Epidermal melanocyte (primary cell): Measurements from ENCODE around the gene GBE1.
"Not testable (repeated sequence)": the region's sequence is repeated elsewhere in the genome, so short reads cannot be mapped to it uniquely, and the experiment has no call there.

Experiments
- DNase-seq: peaks from one replicate; pipeline ENCODE4 v3.0.0; 2011; ENCODE audit warnings: low spot score; ENCODE audit not compliant: insufficient read length

Gene GBE1

GRCh38 chr3:81760924-81761903, at the start of gene GBE1:
Gene GBE1, minus strand, starts transcription at chr3:81761645. Its CDS starts 128 bp downstream, at chr3:81761517.
- peak; percentile 91 for DNase-seq

GRCh38 chr3:81808900-81809299, 47.5 kb upstream of the GBE1 start:
- DNase-seq: no peak

DNA sequence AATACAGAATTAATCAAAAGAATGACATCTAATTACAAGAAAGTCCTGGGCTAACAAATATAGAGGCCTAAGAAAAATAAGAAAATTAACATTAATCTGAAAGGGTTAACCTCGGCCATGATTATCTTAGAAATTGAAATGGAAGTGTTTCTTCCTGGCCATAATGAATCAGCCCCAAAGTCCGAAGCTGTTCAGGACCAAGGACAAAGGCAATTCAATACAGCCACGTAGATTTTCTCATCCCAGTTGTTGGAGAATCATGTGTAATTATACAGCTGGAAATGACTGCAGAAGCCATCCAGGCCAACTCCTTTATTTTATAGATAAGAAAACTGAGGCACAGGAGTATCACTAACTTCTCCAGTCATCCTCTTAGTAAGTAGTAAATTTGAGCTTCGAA, 38.0 kb upstream of the GBE1 start:
- DNase-seq: no peak

GRCh38 chr3:81793410-81793809, 32.0 kb upstream of the GBE1 start:
- no peak for DNase-seq

DNA sequence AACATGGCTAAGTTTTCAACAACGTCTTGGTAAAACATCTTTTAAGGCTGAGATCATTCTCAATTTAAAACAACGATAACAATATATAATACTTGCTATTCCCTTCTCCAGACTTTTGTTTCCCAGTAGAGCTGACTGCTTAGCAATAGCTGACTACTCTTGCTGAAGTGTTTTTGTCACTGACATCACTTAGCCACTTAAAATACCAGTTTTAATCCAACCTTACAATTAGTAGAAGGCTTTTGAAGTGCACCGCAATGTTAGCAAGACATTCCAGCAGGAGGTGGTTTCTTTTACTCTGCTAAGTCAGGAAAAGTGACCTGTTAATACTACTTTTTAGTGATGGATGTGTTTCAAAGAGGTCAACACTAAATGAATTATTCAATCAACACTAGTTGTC, 28.7 kb upstream of the GBE1 start:
- DNase-seq: no peak

DNA sequence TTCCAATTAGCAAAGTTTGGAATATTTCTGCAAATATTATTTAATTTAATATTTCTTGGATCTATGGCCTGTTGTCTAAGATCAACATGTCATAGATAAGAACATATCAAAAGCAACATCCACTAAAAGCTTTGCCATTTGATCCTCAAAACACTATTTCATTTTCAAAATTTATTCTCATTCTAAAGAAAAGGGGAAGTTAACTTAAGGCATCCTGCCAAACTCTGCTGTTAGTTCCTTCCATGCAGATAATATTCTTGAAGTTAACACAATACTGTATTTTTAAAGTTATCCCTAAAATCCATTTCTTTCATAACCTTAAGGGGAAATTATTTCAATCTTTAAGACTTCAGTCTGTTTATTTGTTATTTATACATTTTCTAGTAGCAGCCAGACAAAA, 28.2 kb upstream of the GBE1 start:
- DNase-seq: no peak

DNA sequence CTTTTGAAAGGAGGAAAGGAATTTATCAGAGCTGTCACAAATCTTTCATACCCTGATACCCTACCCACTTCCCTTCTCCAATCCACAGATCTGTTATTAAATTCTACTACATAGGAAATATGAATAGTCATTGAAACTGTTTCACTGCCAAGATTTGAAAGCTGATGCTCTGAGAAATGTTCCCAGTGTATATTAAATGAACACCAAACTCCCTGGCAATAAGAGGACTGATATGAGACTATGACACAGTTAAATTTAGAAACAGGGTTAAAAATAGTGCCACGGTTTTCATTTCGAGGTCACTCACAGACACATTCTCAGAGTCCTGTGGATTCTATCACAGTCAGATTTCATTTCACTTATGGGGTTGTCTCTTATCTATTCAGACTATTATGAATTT, 27.2 kb upstream of the GBE1 start:
- no peak for DNase-seq

DNA sequence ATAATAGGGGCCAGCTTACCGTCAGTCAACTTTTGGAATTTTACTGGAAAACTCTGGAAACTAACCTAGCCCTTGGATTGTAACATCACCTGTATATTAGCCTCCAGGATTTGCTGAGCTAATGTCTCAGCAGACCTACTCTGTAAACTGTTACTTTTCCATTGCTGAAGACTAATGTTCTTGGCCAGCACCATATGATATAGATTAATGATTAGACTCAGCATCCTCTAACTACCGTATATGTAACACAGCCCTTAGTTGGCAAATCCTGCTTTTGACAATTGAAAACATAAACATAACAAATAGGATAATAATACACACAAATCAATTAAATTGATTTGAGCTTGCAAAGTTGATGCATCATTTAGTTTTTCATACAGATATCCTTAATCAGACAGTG, 26.6 kb upstream of the GBE1 start:
- DNase-seq: no peak

GRCh38 chr3:81782585-81782984, 21.1 kb upstream of the GBE1 start:
- DNase-seq: no peak

DNA sequence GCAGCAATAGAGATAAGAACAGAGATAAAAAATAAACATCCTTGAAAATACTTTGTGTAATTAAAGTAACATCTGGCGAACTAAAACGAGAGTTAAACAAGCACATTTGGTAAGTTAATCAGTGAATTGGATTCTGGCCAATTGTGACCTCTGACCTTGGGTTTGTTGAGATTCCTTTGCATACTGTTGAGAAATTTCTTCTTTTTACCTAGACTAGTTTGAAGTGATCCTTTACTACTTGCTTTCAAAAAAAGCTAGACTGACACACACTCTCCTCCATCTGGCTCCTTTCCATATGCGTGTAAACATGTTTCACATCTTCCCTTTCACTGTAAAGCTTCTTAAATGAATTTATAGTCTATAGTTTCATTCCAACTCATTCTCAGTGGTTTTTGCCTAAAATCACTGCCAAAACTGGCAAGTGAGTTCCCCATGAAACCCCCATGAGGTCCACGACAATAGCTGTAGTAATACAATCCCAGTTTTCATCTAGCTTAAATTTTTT, 17.3 kb upstream of the GBE1 start:
- no peak for DNase-seq

DNA sequence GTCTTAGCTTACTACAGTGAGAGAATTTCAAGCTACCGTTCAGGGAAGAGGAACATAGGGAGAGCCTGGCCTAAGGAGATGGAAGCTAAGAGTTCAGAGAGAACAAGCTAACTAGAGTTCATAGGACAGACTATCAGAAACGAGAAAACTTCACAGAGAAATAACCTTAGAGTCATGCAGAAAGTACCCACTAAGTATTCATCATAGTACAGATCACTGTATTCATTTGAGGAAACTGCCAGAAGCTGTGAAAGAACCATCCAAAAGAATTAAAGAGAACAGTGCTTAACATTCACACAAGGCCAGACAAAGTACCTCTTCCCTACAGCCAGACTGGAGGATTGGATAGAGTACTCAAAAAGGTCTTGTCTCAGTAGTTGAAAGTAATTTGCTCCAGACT, 15.2 kb upstream of the GBE1 start:
- DNase-seq: no peak

GRCh38 chr3:81770710-81771109, 9.3 kb upstream of the GBE1 start:
- DNase-seq: no peak

DNA sequence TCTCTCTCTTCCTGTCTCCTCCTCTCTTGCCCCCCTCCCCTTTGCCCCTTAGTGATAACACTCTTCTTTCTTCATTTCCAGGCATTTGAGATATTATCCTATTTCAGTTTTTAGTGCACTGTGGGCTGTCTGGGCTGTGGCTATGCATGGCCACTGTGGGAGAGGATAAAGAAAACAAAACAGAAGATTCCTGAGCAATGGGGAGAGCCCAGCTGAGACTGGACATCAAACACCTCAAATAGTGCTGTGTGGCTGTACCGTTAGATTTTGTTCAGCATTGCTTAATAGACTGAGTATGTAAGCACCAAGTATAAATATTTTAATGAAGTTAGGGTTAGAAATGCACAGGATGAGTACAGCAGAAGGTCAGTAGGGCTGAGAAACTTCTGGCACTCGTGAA, 7.9 kb upstream of the GBE1 start:
- no peak for DNase-seq

GRCh38 chr3:81767250-81767859, 5.9 kb upstream of the GBE1 start:
- not testable (repeated sequence) for DNase-seq

DNA sequence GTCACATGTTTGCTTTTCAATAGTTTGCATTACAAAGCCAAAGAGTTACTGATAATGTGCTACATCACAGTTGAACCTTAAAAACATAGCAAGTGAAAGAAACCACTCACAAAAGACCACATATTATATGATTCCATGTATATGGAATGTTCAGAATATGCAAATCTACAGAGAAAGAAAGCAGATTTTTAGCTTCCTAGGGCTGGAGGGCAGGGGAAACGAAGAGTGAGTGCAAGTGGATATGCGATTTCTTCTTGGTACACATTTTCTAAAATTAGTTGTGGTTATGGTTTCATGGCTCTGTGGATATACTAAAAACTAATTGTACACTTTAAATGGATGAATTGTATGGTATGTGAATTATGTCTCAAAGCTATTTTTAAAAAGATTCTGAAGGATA, 4.0 kb upstream of the GBE1 start:
- no peak for DNase-seq

GRCh38 chr3:81764665-81765064, 3.2 kb upstream of the GBE1 start:
- DNase-seq: no peak

DNA sequence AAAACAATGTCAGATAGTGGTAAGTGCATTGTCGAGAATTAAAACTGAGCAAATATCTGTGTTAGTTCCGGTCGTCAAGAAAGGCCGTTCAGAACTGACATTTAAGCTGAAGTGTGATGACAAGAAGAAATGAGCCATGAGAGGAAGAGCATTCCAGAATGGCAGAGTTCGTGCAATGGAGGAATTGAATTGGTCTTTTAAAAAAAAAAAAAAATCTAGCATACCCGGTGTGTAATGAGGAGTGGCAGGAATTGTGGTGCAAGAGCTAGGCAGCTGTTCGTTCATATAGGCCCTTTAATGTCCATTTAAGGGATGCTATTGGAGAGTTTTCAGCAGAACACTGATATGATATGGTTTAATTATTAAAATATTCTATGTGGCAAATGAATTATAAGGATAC, 2.6 kb upstream of the GBE1 start:
- no peak for DNase-seq

DNA sequence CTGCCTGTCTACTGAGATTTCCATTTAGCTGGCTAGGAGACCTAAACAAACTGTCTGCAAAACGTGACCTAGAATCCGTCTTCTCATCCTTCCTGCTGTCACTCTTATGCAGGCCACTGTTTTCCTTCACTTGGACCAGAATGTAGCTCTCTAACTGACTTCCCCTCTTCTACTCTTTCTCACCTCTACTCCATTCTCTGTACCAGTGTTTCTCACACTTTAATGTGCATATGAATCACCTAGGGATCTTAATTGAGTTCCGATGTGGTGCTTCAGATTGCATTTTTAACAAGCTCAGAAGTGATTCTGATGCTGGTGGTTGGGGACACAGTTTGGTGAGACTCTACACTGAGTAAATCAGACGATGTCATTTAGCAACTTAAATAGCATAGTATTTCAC, 1.6 kb upstream of the GBE1 start:
- no peak for DNase-seq

GRCh38 chr3:81761904-81762580, 597 bp upstream of the GBE1 start:
- DNase-seq: no peak

DNA sequence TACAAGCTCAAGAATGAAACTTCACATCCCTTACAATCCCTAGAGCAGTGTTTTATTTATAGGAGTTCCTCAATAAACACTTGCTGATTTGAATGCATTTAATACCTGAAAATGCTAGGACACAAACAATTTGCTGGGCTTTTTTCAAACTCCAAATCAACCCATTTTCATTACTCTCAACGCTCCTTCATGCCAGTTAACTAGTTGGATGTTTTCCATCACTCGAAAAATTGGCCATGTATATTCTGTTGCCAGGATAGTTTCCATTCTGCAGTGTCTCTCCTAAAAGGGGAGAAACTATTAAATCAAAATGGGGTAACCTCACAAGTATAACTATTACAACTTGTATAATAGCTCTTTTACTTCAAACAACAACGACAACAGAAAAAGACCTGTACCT, 1.2 kb downstream of the GBE1 start:
- no peak for DNase-seq

GRCh38 chr3:81758771-81759170, 2.7 kb downstream of the GBE1 start:
- DNase-seq: not testable (repeated sequence)

DNA sequence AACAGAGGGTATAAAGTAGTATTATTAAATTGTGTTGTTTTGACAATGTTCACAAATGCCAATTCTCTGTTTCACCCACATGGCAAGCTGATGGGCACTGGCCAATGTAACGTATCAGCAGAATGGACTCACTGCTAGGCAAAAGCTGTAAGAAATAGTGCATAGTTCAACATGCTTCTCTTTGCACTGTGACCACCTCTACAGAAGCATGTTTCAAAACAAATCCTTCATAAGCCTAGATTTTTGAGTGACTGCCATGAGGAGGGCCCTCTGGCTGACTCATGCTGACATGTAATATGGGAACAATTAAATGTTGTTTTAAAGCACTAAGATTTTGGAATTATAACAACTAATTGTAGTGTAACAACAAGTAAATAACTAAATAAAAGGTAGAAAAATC, 3.2 kb downstream of the GBE1 start:
- DNase-seq: no peak
